MCF 10A (cell line): ENCODE measurements around the gene SPSB4. TPM values are rescaled to one million over a fixed set of nuclear protein-coding genes. Genes with fewer than 3 reads are reported as not detected.

Source experiments
- BruUV-seq: library from RNA; stranded (reverse); fragments of 400-500 nt; replicated peaks from 2 replicates; lab custom pipeline; 2021; lab: Mats Ljungman, UMichigan
- CTCF ChIA-PET: fragments of 300-600 bp; sonication (Branson Sonifier 250); formaldehyde crosslinking; extraction: SDS; loops from one replicate; lab custom pipeline; 2021; ENCODE audit warnings: antibody characterized with exemption, inconsistent platforms; lab: Yijun Ruan, JAX
- POLR2A ChIA-PET: fragments of 300-600, 350-650 bp; sonication (Branson Sonifier 250); formaldehyde crosslinking; extraction: SDS; loops from one replicate; lab custom pipeline; 2020; ENCODE audit warnings: antibody characterized with exemption, inconsistent platforms; lab: Yijun Ruan, JAX
- DNase-seq: peaks from one replicate; pipeline ENCODE4 v3.0.0-alpha.2; 2018; ENCODE audit not compliant: unreplicated experiment
- H3K27ac Mint-ChIP-seq: one replicate; pipeline ENCODE4 v1.8.0; 2022; ENCODE audit warnings: mild to moderate bottlenecking, low read depth, mixed read lengths; ENCODE audit not compliant: unreplicated experiment
- H3K27me3 Mint-ChIP-seq: one replicate; pipeline ENCODE4 v1.8.0; 2022; ENCODE audit warnings: mixed read lengths; ENCODE audit not compliant: insufficient read depth, unreplicated experiment
- H3K36me3 Mint-ChIP-seq: one replicate; pipeline ENCODE4 v1.8.0; 2022; ENCODE audit warnings: mild to moderate bottlenecking, moderate library complexity, mixed read lengths; ENCODE audit not compliant: insufficient read depth, unreplicated experiment
- H3K4me1 Mint-ChIP-seq: one replicate; pipeline ENCODE4 v1.8.0; 2022; ENCODE audit warnings: mixed read lengths; ENCODE audit not compliant: insufficient read depth, unreplicated experiment
- H3K4me3 Mint-ChIP-seq: one replicate; pipeline ENCODE4 v1.8.0; 2022; ENCODE audit warnings: mild to moderate bottlenecking, moderate library complexity, mixed read lengths; ENCODE audit not compliant: unreplicated experiment
- H3K9me3 Mint-ChIP-seq: one replicate; pipeline ENCODE4 v1.8.0; 2022; ENCODE audit warnings: mixed read lengths; ENCODE audit not compliant: unreplicated experiment
- intact Hi-C: fragments of 100-400 bp; cut with micrococcal nuclease; formaldehyde crosslinking; loops from 2 replicates; pipeline ENCODE4 v1.14.1; 2022
- total RNA-seq: library from RNA; stranded (reverse); gene quantifications from 2 replicates; pipeline ENCODE4 v1.2.3, GENCODE V29; 2022
- TF ChIP-seq, protein P1 (sequence below): fragments of 200-600 bp; IDR thresholded peaks from one replicate; pipeline ENCODE4 v1.8.0; 2022; ENCODE audit warnings: antibody characterized with exemption, mild to moderate bottlenecking; ENCODE audit not compliant: unreplicated experiment

The SPSB4 gene
- total RNA-seq, 1 experiment from 2014 or later: not detected

DNA sequence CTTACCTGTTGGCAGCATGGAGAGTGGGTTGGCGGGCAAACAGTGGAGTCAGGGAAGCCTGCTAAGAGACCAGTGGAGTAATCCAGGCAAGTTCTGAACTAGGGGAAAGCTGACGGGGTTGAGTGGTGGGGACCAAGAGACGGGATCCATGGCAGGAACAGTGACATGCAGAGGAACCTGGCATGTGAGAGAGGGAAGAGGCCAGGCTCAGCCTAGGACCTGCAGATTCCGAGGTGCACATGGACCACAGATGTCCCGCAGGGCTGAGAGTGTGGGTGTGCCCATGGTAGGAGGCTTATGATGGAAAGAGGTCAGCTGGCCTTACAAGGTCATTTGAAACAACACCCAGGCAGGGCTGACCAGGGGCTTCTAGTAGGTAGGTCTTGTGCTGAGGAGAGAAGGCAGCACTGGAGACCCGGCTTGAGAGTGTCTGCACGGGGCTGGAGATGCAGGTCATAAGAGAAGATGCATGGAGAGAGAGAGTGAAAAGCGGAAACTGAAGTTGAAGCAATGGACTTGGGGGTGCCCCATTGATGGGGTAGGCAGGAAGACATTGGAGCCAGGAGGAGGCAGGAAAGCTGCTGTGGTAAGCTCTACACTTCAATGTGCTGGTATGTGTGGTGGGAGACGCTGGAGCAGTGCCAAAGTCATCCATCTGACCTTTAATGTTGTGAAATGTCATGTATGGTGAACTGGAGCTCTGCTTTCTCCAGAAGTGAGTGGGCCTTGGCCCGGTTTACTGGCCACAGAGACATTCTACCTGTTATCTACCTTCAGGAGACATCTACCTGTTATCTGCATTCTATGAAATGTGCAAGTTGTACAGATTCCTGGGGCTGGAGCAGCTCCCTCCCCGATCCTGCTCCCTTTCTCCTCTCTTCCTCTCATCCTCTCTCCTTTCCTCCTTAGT lies 4.6 kb downstream of the SPSB4 start:
- TF ChIP-seq, protein P1, sequence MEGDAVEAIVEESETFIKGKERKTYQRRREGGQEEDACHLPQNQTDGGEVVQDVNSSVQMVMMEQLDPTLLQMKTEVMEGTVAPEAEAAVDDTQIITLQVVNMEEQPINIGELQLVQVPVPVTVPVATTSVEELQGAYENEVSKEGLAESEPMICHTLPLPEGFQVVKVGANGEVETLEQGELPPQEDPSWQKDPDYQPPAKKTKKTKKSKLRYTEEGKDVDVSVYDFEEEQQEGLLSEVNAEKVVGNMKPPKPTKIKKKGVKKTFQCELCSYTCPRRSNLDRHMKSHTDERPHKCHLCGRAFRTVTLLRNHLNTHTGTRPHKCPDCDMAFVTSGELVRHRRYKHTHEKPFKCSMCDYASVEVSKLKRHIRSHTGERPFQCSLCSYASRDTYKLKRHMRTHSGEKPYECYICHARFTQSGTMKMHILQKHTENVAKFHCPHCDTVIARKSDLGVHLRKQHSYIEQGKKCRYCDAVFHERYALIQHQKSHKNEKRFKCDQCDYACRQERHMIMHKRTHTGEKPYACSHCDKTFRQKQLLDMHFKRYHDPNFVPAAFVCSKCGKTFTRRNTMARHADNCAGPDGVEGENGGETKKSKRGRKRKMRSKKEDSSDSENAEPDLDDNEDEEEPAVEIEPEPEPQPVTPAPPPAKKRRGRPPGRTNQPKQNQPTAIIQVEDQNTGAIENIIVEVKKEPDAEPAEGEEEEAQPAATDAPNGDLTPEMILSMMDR: no peak
- BruUV-seq: no TSS peak
- POLR2A ChIA-PET: interaction anchor here (0.6 to 2.1 kb wide), 2 partner anchors 15 to 19 kb away, joined by 3 to 4 read pairs; no protein-coding TSS in a partner anchor
- Mint-ChIP-seq H3K27ac (no peak overlapping the region), H3K9me3 (no peaks in the 10 kb centered on the region), H3K27me3 (peaks cover 54% of the 10 kb centered on the region), H3K4me1 (no peaks in the 10 kb centered on the region), H3K36me3 (no peaks in the 10 kb centered on the region), H3K4me3 (no peak overlapping the region)
- CTCF ChIA-PET: interaction anchor here (0.7 to 1.5 kb wide), 2 partner anchors 8 to 44 kb away, joined by 5 read pairs; no protein-coding TSS in a partner anchor
- DNase-seq: no peak
- intact Hi-C loops: no loop called here

DNA sequence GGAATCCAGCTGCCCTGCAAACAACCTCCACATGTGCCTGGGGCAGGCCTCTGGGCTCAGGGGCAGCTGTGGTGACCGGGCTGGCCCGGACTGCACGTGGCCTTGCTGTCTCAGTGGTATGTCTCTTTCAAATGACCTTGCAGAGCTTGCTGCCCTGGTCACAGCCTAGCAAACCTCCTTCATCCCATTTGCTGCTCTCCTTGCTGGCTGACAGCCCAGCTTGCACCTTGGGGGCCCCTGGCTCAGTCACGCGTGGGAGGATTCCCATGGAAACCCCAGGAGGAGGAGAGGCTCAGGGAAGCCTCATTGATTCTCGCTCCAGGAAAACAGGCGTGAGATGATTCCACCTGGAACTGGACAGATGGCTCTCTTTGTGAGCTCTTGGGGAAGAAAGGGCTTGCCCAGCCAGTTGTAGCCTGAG lies 5.6 kb downstream of the SPSB4 start:
- Mint-ChIP-seq H3K4me3 (no peak overlapping the region), H3K9me3 (no peaks in the 10 kb centered on the region), H3K27me3 (peaks cover 52% of the 10 kb centered on the region), H3K4me1 (no peaks in the 10 kb centered on the region), H3K27ac (no peak overlapping the region), H3K36me3 (no peaks in the 10 kb centered on the region)
- BruUV-seq: no TSS peak
- POLR2A ChIA-PET: interaction anchor here (2.1 kb wide), 1 partner anchor 14 kb away, joined by 4 read pairs; no protein-coding TSS in a partner anchor
- intact Hi-C loops: no loop called here
- TF ChIP-seq, protein P1: no peak
- CTCF ChIA-PET: interaction anchor here (0.5 to 1.5 kb wide), 3 partner anchors 43 to 158 kb away, joined by 3 to 5 read pairs (median 3); no protein-coding TSS in a partner anchor
- no peak for DNase-seq

DNA sequence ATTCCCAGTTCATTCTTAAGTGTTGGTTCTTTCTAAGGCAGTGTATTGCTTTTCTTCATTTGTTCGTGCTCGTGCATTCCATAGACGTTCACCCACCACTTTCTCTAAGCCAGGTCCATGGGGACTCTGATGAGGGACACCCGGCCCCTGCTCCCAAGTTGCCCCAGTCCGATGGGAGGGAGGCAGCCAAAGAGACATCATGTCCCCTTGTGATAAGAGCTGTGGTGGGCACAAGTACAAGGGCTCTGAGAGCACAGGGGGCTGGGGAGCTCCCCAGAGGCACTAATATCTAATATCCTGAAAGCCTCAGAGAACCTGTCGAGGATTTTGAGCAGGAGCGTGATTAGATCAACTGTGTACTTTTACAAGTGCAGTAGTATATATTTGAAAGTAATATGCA lies 6.3 kb downstream of the SPSB4 start:
- H3K36me3 Mint-ChIP-seq: no peaks in the 10 kb centered on the region
- POLR2A ChIA-PET: no interaction called here

More for the DNA sequence above, 6.3 kb downstream of the SPSB4 start:
- Mint-ChIP-seq H3K4me1 (no peaks in the 10 kb centered on the region), H3K9me3 (no peaks in the 10 kb centered on the region), H3K4me3 (no peak overlapping the region), H3K27me3 (peaks cover 45% of the 10 kb centered on the region), H3K27ac (no peak overlapping the region)
- TF ChIP-seq, protein P1: no peak
- intact Hi-C loops: no loop called here
- CTCF ChIA-PET: interaction anchor here (0.5 to 1.4 kb wide), 4 partner anchors 44 to 190 kb away, joined by 3 to 4 read pairs (median 3); no protein-coding TSS in a partner anchor
- no TSS peak for BruUV-seq
- no peak for DNase-seq
